HL-60 (cell line): Measurements from ENCODE around the gene NEU3.

Experiments used
- DNase-seq, 2 experiments: peaks; one replicate each; pipeline ENCODE4 v3.0.0-alpha.2; 2010 to 2020; ENCODE audit warnings: low read depth in 1 of 2, low spot score in 1 of 2
- H3K27ac ChIP-seq: fragments of 250-450 bp; sonication (Bioruptor Pico); replicated peaks from 2 replicates; pipeline ENCODE4 v1.5.1; 2020; ENCODE audit warnings: mild to moderate bottlenecking, moderate library complexity
- H3K27me3 ChIP-seq: fragments of 250-450 bp; sonication (Bioruptor Pico); 2 replicates; pipeline ENCODE4 v1.5.1; 2021; ENCODE audit warnings: mild to moderate bottlenecking, moderate library complexity; ENCODE audit not compliant: insufficient read depth, poor library complexity, severe bottlenecking
- H3K4me3 ChIP-seq: replicated peaks from 2 replicates; pipeline ENCODE4 v1.5.1; 2011; ENCODE audit warnings: mild to moderate bottlenecking, control low read depth, low read length; ENCODE audit not compliant: insufficient read depth
- CTCF ChIP-seq: IDR thresholded peaks from one replicate; pipeline ENCODE4 v1.5.1; 2011; ENCODE audit warnings: low read length, control low read depth, inconsistent platforms; ENCODE audit not compliant: insufficient read depth
- GABPA ChIP-seq: IDR thresholded peaks from 2 replicates; pipeline ENCODE4 v1.6.1; 2012; ENCODE audit warnings: low read depth
- POLR2AphosphoS5 ChIP-seq: IDR thresholded peaks from 2 replicates; pipeline ENCODE4 v1.6.1; 2012; ENCODE audit warnings: low read depth
- REST ChIP-seq: IDR thresholded peaks from 2 replicates; pipeline ENCODE4 v1.6.1; 2012; ENCODE audit warnings: low read depth; ENCODE audit not compliant: insufficient replicate concordance
- SPI1 ChIP-seq: IDR thresholded peaks from 2 replicates; pipeline ENCODE4 v1.6.1; 2012; ENCODE audit warnings: low read depth, mild to moderate bottlenecking, borderline replicate concordance

Gene NEU3

GRCh38 chr11:74950374-74950969 is 38.3 kb upstream of the NEU3 start:
- DNase-seq, result no peak
- Histone ChIP-seq H3K4me3 (peak overlapping the region; percentile 95), H3K27me3 (no peaks in the 10 kb centered on the region), H3K27ac (peak overlapping the region; percentile 83)
- TF ChIP-seq POLR2AphosphoS5, result no peak

GRCh38 chr11:74951226-74951625 is 37.5 kb upstream of the NEU3 start:
- DNase-seq, result no peak
- TF ChIP-seq POLR2AphosphoS5 (no peak), CTCF (no peak), REST (no peak), SPI1 (no peak), GABPA (no peak)
- H3K4me3 ChIP-seq, result no peak overlapping the region
- no peak overlapping the region for H3K27ac ChIP-seq
- H3K27me3 ChIP-seq, result no peaks in the 10 kb centered on the region

- TF ChIP-seq REST (no peak), GABPA (no peak), SPI1 (no peak), CTCF (no peak), POLR2AphosphoS5 (no peak)
- Histone ChIP-seq H3K4me3 (no peak overlapping the region), H3K27ac (no peak overlapping the region), H3K27me3 (no peaks in the 10 kb centered on the region)
- no peak for DNase-seq
Observed at GRCh38 chr11:74952752-74953151, 36.0 kb upstream of the NEU3 start.

GRCh38 chr11:74953451-74953850 is 35.3 kb upstream of the NEU3 start:
- Histone ChIP-seq H3K27ac (no peak overlapping the region), H3K4me3 (no peak overlapping the region)
- TF ChIP-seq GABPA (no peak), CTCF (no peak)

More at GRCh38 chr11:74953451-74953850, 35.3 kb upstream of the NEU3 start:
- H3K27me3 ChIP-seq, result no peaks in the 10 kb centered on the region
- no peak for DNase-seq
